Trophoblast cell (in vitro differentiated cells and primary cell): Measurements from ENCODE around the gene PRPF19.

Source experiments
- DNase-seq, 2 donors: peaks; one replicate each; pipeline ENCODE4 v3.0.0-alpha.2; 2016
- H2AFZ ChIP-seq: 2 replicates; pipeline ENCODE4 v1.6.1; 2013; ENCODE audit warnings: low read length, moderate library complexity, mild to moderate bottlenecking; ENCODE audit not compliant: insufficient read depth, poor library complexity
- H2AK5ac ChIP-seq: 2 replicates; pipeline ENCODE4 v1.6.1; 2013; ENCODE audit warnings: mild to moderate bottlenecking, low read length
- H2BK120ac ChIP-seq: 2 replicates; pipeline ENCODE4 v1.6.1; 2013; ENCODE audit warnings: low read length, mild to moderate bottlenecking, moderate library complexity; ENCODE audit not compliant: insufficient read depth, poor library complexity
- H2BK12ac ChIP-seq: 2 replicates; pipeline ENCODE4 v1.6.1; 2013; ENCODE audit warnings: mild to moderate bottlenecking, low read length, moderate library complexity
- H2BK5ac ChIP-seq: 2 replicates; pipeline ENCODE4 v1.6.1; 2013; ENCODE audit warnings: low read length, low read depth, moderate library complexity, mild to moderate bottlenecking; ENCODE audit not compliant: poor library complexity
- H3K14ac ChIP-seq: 2 replicates; pipeline ENCODE4 v1.6.1; 2013; ENCODE audit warnings: mild to moderate bottlenecking, low read length
- H3K18ac ChIP-seq: 2 replicates; pipeline ENCODE4 v1.6.1; 2013; ENCODE audit warnings: mild to moderate bottlenecking, low read length
- H3K23ac ChIP-seq: 2 replicates; pipeline ENCODE4 v1.6.1; 2013; ENCODE audit warnings: low read length
- H3K27ac ChIP-seq: 2 replicates; pipeline ENCODE4 v1.5.1; 2013; ENCODE audit warnings: low read depth, mild to moderate bottlenecking, inconsistent platforms, low read length, moderate library complexity
- H3K27me3 ChIP-seq: 2 replicates; pipeline ENCODE4 v1.6.1; 2013; ENCODE audit warnings: inconsistent platforms, mild to moderate bottlenecking, low read length, moderate library complexity; ENCODE audit not compliant: insufficient read depth
- H3K36me3 ChIP-seq, 2 experiments: 1 replicate in 1 of 2; 2 replicates in 1 of 2; pipeline ENCODE4 v1.6.1; 2013; ENCODE audit warnings: low read length in 2 of 2, mild to moderate bottlenecking in 2 of 2, moderate library complexity in 1 of 2; ENCODE audit not compliant: insufficient read depth in 2 of 2, control insufficient read depth in 1 of 2
- H3K4ac ChIP-seq: 2 replicates; pipeline ENCODE4 v1.6.1; 2013; ENCODE audit warnings: low read depth, mild to moderate bottlenecking, low read length, moderate library complexity
- H3K4me1 ChIP-seq, 2 experiments: 1 replicate in 1 of 2; 2 replicates in 1 of 2; pipeline ENCODE4 v1.6.1; 2013; ENCODE audit warnings: low read length in 2 of 2, mild to moderate bottlenecking in 2 of 2, moderate library complexity in 1 of 2; ENCODE audit not compliant: insufficient read depth in 2 of 2, control insufficient read depth in 1 of 2
- H3K4me2 ChIP-seq: 2 replicates; pipeline ENCODE4 v1.6.1; 2013; ENCODE audit warnings: inconsistent platforms, mild to moderate bottlenecking, low read length, moderate library complexity
- H3K4me3 ChIP-seq: 2 replicates; pipeline ENCODE4 v1.5.1; 2013; ENCODE audit warnings: mild to moderate bottlenecking, low read depth, low read length, inconsistent platforms
- H3K79me1 ChIP-seq: one replicate; pipeline ENCODE4 v1.6.1; 2013; ENCODE audit warnings: low read length
- H3K79me2 ChIP-seq: 2 replicates; pipeline ENCODE4 v1.6.1; 2013; ENCODE audit warnings: low read length, mild to moderate bottlenecking; ENCODE audit not compliant: control insufficient read depth, insufficient read depth, poor library complexity
- H3K9ac ChIP-seq: 2 replicates; pipeline ENCODE4 v1.6.1; 2013; ENCODE audit warnings: mild to moderate bottlenecking, low read length
- H3K9me3 ChIP-seq: 2 replicates; pipeline ENCODE4 v1.6.1; 2013; ENCODE audit warnings: low read depth, mild to moderate bottlenecking, control low read depth, inconsistent platforms, low read length; ENCODE audit not compliant: insufficient read depth
- H4K12ac ChIP-seq: 2 replicates; pipeline ENCODE4 v1.6.1; 2013; ENCODE audit warnings: low read depth, mild to moderate bottlenecking, low read length, moderate library complexity
- H4K8ac ChIP-seq: 2 replicates; pipeline ENCODE4 v1.6.1; 2013; ENCODE audit warnings: low read depth, mild to moderate bottlenecking, low read length, moderate library complexity
- H4K91ac ChIP-seq: one replicate; pipeline ENCODE4 v1.6.1; 2013; ENCODE audit warnings: low read depth, mild to moderate bottlenecking, low read length, moderate library complexity
- WGBS: extraction: QIAGEN DNeasy Blood & Tissue Kit; methylation state at CpG from one replicate; pipeline ENCODE4 v1.1.7; 2013; ENCODE audit warnings: missing lambda C conversion rate; ENCODE audit not compliant: insufficient read length, insufficient coverage; ENCODE audit errors: extremely low coverage; 5-methylcytosine and 5-hydroxymethylcytosine counted together

The PRPF19 gene

GRCh38 chr11:60902625-60903024 is 3.8 kb downstream of the PRPF19 start:
- H2AFZ ChIP-seq, result no peak overlapping the region
- no peak overlapping the region for H3K18ac ChIP-seq
- no peak for DNase-seq
- peaks cover 8% of the 10 kb centered on the region for H3K79me2 ChIP-seq
- H3K36me3 ChIP-seq, result peaks cover 43 to 51% of the 10 kb centered on the region in 2 experiments
- no peak overlapping the region for H3K4me2 ChIP-seq
- no peak overlapping the region for H2AK5ac ChIP-seq
- H3K4me1 ChIP-seq, result peaks cover 2 to 4% of the 10 kb centered on the region in 2 experiments
- no peak overlapping the region for H4K8ac ChIP-seq
- no CpG with 5 or more reads among the region's 11 CpGs for WGBS
- H3K9ac ChIP-seq, result no peak overlapping the region
- H3K27me3 ChIP-seq, result no peaks in the 10 kb centered on the region
- no peak overlapping the region for H4K91ac ChIP-seq
- no peak overlapping the region for H3K4me3 ChIP-seq
- no peaks in the 10 kb centered on the region for H3K9me3 ChIP-seq
- no peak overlapping the region for H3K23ac ChIP-seq
- no peak overlapping the region for H3K4ac ChIP-seq
- peaks cover 4% of the 10 kb centered on the region for H3K79me1 ChIP-seq
- no peak overlapping the region for H4K12ac ChIP-seq
- no peak overlapping the region for H3K27ac ChIP-seq
- H3K14ac ChIP-seq, result no peak overlapping the region
- H2BK120ac ChIP-seq, result no peak overlapping the region
- H2BK5ac ChIP-seq, result no peak overlapping the region
- H2BK12ac ChIP-seq, result no peak overlapping the region

- Histone ChIP-seq H3K4me3 (no peak overlapping the region), H3K79me1 (no peaks in the 10 kb centered on the region), H4K12ac (no peak overlapping the region), H2AK5ac (no peak overlapping the region), H2AFZ (no peak overlapping the region), H2BK5ac (no peak overlapping the region), H3K27me3 (no peaks in the 10 kb centered on the region), H3K36me3 (peaks cover 49 to 60% of the 10 kb centered on the region in 2 experiments), H3K4me2 (no peak overlapping the region), H3K4ac (no peak overlapping the region), H2BK120ac (no peak overlapping the region), H4K91ac (no peak overlapping the region), H3K9me3 (no peaks in the 10 kb centered on the region), H3K4me1 (peaks cover 2 to 4% of the 10 kb centered on the region in 2 experiments), H3K9ac (no peak overlapping the region), H2BK12ac (no peak overlapping the region), H3K27ac (no peak overlapping the region), H3K14ac (no peak overlapping the region), H4K8ac (no peak overlapping the region), H3K79me2 (peaks cover 3% of the 10 kb centered on the region), H3K18ac (no peak overlapping the region), H3K23ac (no peak overlapping the region)
- DNase-seq, result no peak
- no CpG with 5 or more reads among the region's 13 CpGs for WGBS
These were observed 5.5 kb downstream of the PRPF19 start for GRCh38 chr11:60900673-60901404.

GRCh38 chr11:60899977-60900376 is 6.4 kb downstream of the PRPF19 start:
- Histone ChIP-seq H3K4me2 (no peak overlapping the region), H2BK12ac (no peak overlapping the region), H3K9ac (no peak overlapping the region), H3K79me2 (no peaks in the 10 kb centered on the region), H3K14ac (no peak overlapping the region), H3K23ac (no peak overlapping the region), H3K27me3 (no peaks in the 10 kb centered on the region), H4K91ac (no peak overlapping the region), H3K4me1 (peaks cover under 1% of the 10 kb centered on the region in 2 experiments), H2AFZ (no peak overlapping the region), H3K4me3 (no peak overlapping the region), H4K12ac (no peak overlapping the region), H3K79me1 (no peaks in the 10 kb centered on the region), H3K4ac (no peak overlapping the region), H2BK120ac (no peak overlapping the region), H4K8ac (no peak overlapping the region), H3K27ac (no peak overlapping the region), H3K9me3 (no peaks in the 10 kb centered on the region), H3K18ac (no peak overlapping the region), H2AK5ac (no peak overlapping the region), H3K36me3 (peaks cover 49 to 66% of the 10 kb centered on the region in 2 experiments), H2BK5ac (no peak overlapping the region)
- no CpG with 5 or more reads among the region's 4 CpGs for WGBS
- DNase-seq, result no peak

- Histone ChIP-seq H3K9ac (no peak overlapping the region), H3K4me1 (no peaks in the 10 kb centered on the region), H2AK5ac (no peak overlapping the region), H4K91ac (no peak overlapping the region), H3K4me3 (no peak overlapping the region), H2BK5ac (no peak overlapping the region), H2BK12ac (no peak overlapping the region), H3K79me1 (no peaks in the 10 kb centered on the region), H3K36me3 (peaks cover 49 to 69% of the 10 kb centered on the region in 2 experiments), H3K79me2 (no peaks in the 10 kb centered on the region), H3K18ac (no peak overlapping the region), H2BK120ac (no peak overlapping the region), H3K14ac (no peak overlapping the region), H4K12ac (no peak overlapping the region), H3K4ac (no peak overlapping the region), H3K9me3 (no peaks in the 10 kb centered on the region), H3K23ac (no peak overlapping the region), H3K4me2 (no peak overlapping the region), H4K8ac (no peak overlapping the region), H3K27ac (no peak overlapping the region), H3K27me3 (no peaks in the 10 kb centered on the region), H2AFZ (no peak overlapping the region)
- peak; percentile 49 to 79 for DNase-seq
- WGBS, result no CpG with 5 or more reads among the region's 12 CpGs
These were observed 7.1 kb downstream of the PRPF19 start for GRCh38 chr11:60899046-60899936.
